ENCODE results near the gene CTDSPL2. TPM values are rescaled to one million over a fixed set of nuclear protein-coding genes. Genes with fewer than 3 reads are reported as not detected.
A peak's percentile ranks its signal among the peaks of the same experiment; 100 is the strongest.
"Not testable (repeated sequence)": the region's sequence is repeated elsewhere in the genome, so short reads cannot be mapped to it uniquely, and the experiment has no call there.

Gene CTDSPL2
- total RNA-seq, 1 donor from 2014 or later, result 68.4 TPM

GRCh38 chr15:44485880-44486279, 58.5 kb downstream of the CTDSPL2 start:
- no peak for DNase-seq

- DNase-seq, result peak; percentile 75
These were observed 62.0 kb downstream of the CTDSPL2 start for GRCh38 chr15:44489464-44489863.

GRCh38 chr15:44490622-44491021, 63.2 kb downstream of the CTDSPL2 start:
- no peak for DNase-seq

- DNase-seq, result no peak
These were observed 64.6 kb downstream of the CTDSPL2 start for GRCh38 chr15:44492040-44492439.

GRCh38 chr15:44492672-44493071, 65.2 kb downstream of the CTDSPL2 start:
- no peak for DNase-seq

- DNase-seq, result no peak
These were observed 68.1 kb downstream of the CTDSPL2 start for GRCh38 chr15:44495562-44495961.

- no peak for DNase-seq
These were observed 73.1 kb downstream of the CTDSPL2 start for GRCh38 chr15:44500555-44500954.

GRCh38 chr15:44501768-44502366, 74.4 kb downstream of the CTDSPL2 start:
- peak; percentile 60 for DNase-seq

GRCh38 chr15:44516436-44516835, 89.0 kb downstream of the CTDSPL2 start:
- DNase-seq, result no peak

- peak; percentile 21 for DNase-seq
These were observed 92.1 kb downstream of the CTDSPL2 start for GRCh38 chr15:44519537-44519936.

- no peak for DNase-seq
These were observed 97.6 kb downstream of the CTDSPL2 start for GRCh38 chr15:44525018-44525417.

GRCh38 chr15:44527241-44527640, 99.8 kb downstream of the CTDSPL2 start:
- DNase-seq, result no peak

GRCh38 chr15:44529864-44530604, 102.6 kb downstream of the CTDSPL2 start:
- DNase-seq, result no peak

GRCh38 chr15:44530653-44531052, 103.2 kb downstream of the CTDSPL2 start:
- DNase-seq, result no peak

- not testable (repeated sequence) for DNase-seq
These were observed 104.8 kb downstream of the CTDSPL2 start for GRCh38 chr15:44532275-44532674.

GRCh38 chr15:44532689-44533088, 105.3 kb downstream of the CTDSPL2 start:
- no peak for DNase-seq

GRCh38 chr15:44535092-44535491, 107.7 kb downstream of the CTDSPL2 start:
- DNase-seq, result no peak

GRCh38 chr15:44535523-44536301, 108.3 kb downstream of the CTDSPL2 start:
- no peak for DNase-seq

GRCh38 chr15:44536302-44536961, 109.0 kb downstream of the CTDSPL2 start:
- DNase-seq, result no peak

GRCh38 chr15:44536962-44537734, 109.7 kb downstream of the CTDSPL2 start, which contains the start of gene EIF3J:
TSS of gene EIF3J (plus strand) at chr15:44537147. CDS start at chr15:44537195, 48 bp downstream.
- peak; percentile 98 for DNase-seq

GRCh38 chr15:44537735-44538240, 110.4 kb downstream of the CTDSPL2 start:
- DNase-seq, result no peak
